CD14-positive monocyte (primary cell): ENCODE measurements around the gene FAM98C. TPM values are rescaled to one million over a fixed set of nuclear protein-coding genes. Genes with fewer than 3 reads are reported as not detected.

Experiments
- DNase-seq, 3 donors: peaks; one replicate each; pipeline ENCODE4 v3.0.0-alpha.2; 2011 to 2022
- H2AFZ ChIP-seq: 2 replicates; pipeline ENCODE4 v1.6.0; 2012; ENCODE audit warnings: mild to moderate bottlenecking, low read depth, low read length, inconsistent platforms; ENCODE audit not compliant: insufficient read depth, poor library complexity, severe bottlenecking
- H3K27ac ChIP-seq, 2 donors: 1 replicate in 1 of 2; 2 replicates in 1 of 2; pipeline ENCODE4 v1.5.1; 2012 to 2013; ENCODE audit warnings: low read length in 2 of 2, control low read depth in 1 of 2, inconsistent platforms in 1 of 2, low read depth in 1 of 2, mild to moderate bottlenecking in 1 of 2
- H3K27me3 ChIP-seq, 2 donors: one replicate each; pipeline versions ENCODE4 v1.6.0 to v1.6.1; 2011 to 2013; ENCODE audit warnings: low read length in 2 of 2; ENCODE audit not compliant: control insufficient read depth in 2 of 2, insufficient read depth in 2 of 2
- H3K36me3 ChIP-seq, 2 donors: replicated peaks in 1 of 2; 1 replicate in 1 of 2; 2 replicates in 1 of 2; pipeline versions ENCODE4 v1.5.1 to v1.6.1; 2012 to 2013; ENCODE audit warnings: low read length in 2 of 2, control low read depth in 1 of 2, inconsistent platforms in 1 of 2, mild to moderate bottlenecking in 1 of 2; ENCODE audit not compliant: insufficient read depth in 2 of 2, control insufficient read depth in 1 of 2
- H3K4me1 ChIP-seq, 2 donors: 1 replicate in 1 of 2; 2 replicates in 1 of 2; pipeline versions ENCODE4 v1.5.1 to v1.6.1; 2012 to 2013; ENCODE audit warnings: low read length in 2 of 2, control low read depth in 1 of 2, inconsistent platforms in 1 of 2, mild to moderate bottlenecking in 1 of 2, moderate library complexity in 1 of 2; ENCODE audit not compliant: insufficient read depth in 2 of 2, control insufficient read depth in 1 of 2
- H3K4me2 ChIP-seq: replicated peaks from 2 replicates; pipeline ENCODE3; 2012; ENCODE audit warnings: low read length, moderate library complexity, mild to moderate bottlenecking; ENCODE audit not compliant: poor library complexity, severe bottlenecking; ENCODE audit errors: extremely low read depth
- H3K4me3 ChIP-seq, 3 experiments: fragments of 200-600 bp in 1 of 3; sonication (generic) in 1 of 3; replicated peaks in 1 of 3; 1 replicate in 2 of 3; 2 replicates in 1 of 3; pipeline ENCODE4 v1.5.1; 2011 to 2013; ENCODE audit warnings: low read length in 3 of 3, mild to moderate bottlenecking in 3 of 3, control low read depth in 2 of 3, low read depth in 2 of 3, inconsistent platforms in 1 of 3, moderate library complexity in 1 of 3
- H3K79me2 ChIP-seq: 2 replicates; pipeline ENCODE4 v1.6.0; 2012; ENCODE audit warnings: mild to moderate bottlenecking, control low read depth, inconsistent platforms, low read length, moderate library complexity; ENCODE audit not compliant: insufficient read depth
- H3K9ac ChIP-seq: 2 replicates; pipeline ENCODE4 v1.6.0; 2017; ENCODE audit warnings: low read length, mild to moderate bottlenecking; ENCODE audit not compliant: insufficient read depth, poor library complexity, severe bottlenecking
- H3K9me3 ChIP-seq, 2 donors: replicated peaks in 1 of 2; 1 replicate in 1 of 2; 2 replicates in 1 of 2; pipeline versions ENCODE4 v1.5.1 to v1.6.1; 2012 to 2013; ENCODE audit warnings: low read length in 2 of 2, control low read depth in 1 of 2; ENCODE audit not compliant: control insufficient read depth in 1 of 2, insufficient read depth in 1 of 2
- H4K20me1 ChIP-seq: 2 replicates; pipeline ENCODE4 v1.6.0; 2012; ENCODE audit warnings: mild to moderate bottlenecking, low read length, control low read depth, moderate library complexity; ENCODE audit not compliant: insufficient read depth
- H3K27ac Mint-ChIP-seq, 7 donors: one replicate each; pipeline ENCODE4 v1.8.0; 2020; ENCODE audit warnings: mild to moderate bottlenecking in 7 of 7, mixed read lengths in 7 of 7, moderate library complexity in 6 of 7, inconsistent platforms in 2 of 7
- H3K27me3 Mint-ChIP-seq, 3 donors: one replicate each; pipeline ENCODE4 v1.8.0; 2021 to 2022; ENCODE audit warnings: low read depth in 3 of 3, mild to moderate bottlenecking in 3 of 3, mixed read lengths in 3 of 3, moderate library complexity in 3 of 3, inconsistent platforms in 1 of 3
- H3K36me3 Mint-ChIP-seq, 2 donors: one replicate each; pipeline ENCODE4 v1.8.0; 2020; ENCODE audit warnings: mixed read lengths in 2 of 2, inconsistent platforms in 1 of 2, mild to moderate bottlenecking in 1 of 2
- H3K4me1 Mint-ChIP-seq: one replicate; pipeline ENCODE4 v1.8.0; 2020; ENCODE audit warnings: mild to moderate bottlenecking, mixed read lengths
- H3K4me3 Mint-ChIP-seq, 2 donors: one replicate each; pipeline ENCODE4 v1.8.0; 2020; ENCODE audit warnings: mild to moderate bottlenecking in 2 of 2, mixed read lengths in 2 of 2, moderate library complexity in 1 of 2
- H3K9me3 Mint-ChIP-seq, 7 donors: one replicate each; pipeline ENCODE4 v1.8.0; 2020 to 2022; ENCODE audit warnings: mixed read lengths in 7 of 7, mild to moderate bottlenecking in 6 of 7, moderate library complexity in 6 of 7, inconsistent platforms in 2 of 7
- WGBS: methylation state at CpG from one replicate; pipeline ENCODE4 v1.1.5; 2013; ENCODE audit warnings: missing lambda C conversion rate; ENCODE audit not compliant: insufficient coverage; 5-methylcytosine and 5-hydroxymethylcytosine counted together
- intact Hi-C, 2 donors: fragments of 100-400 bp; cut with micrococcal nuclease; formaldehyde crosslinking; loops; one replicate each; pipeline versions ENCODE4 v1.15.0 to v1.15.1; 2023
- polyA plus RNA-seq, 3 donors: library from polyadenylated mRNA; depleted of rRNA in 1 of 3; unstranded in 2 of 3; stranded (reverse) in 1 of 3; fragments of 300-500 nt in 2 of 3; fragments of >200 nt in 1 of 3; fragmentation: Illumina TruSeq in 2 of 3; gene quantifications; 1 replicate in 2 of 3; 2 replicates in 1 of 3; pipeline ENCODE4 v1.2.3, GENCODE V29; 2012 to 2021
- TF ChIP-seq, protein P1 (sequence below): fragments of 200-600 bp; IDR thresholded peaks from one replicate; pipeline ENCODE4 v1.8.0; 2022; ENCODE audit warnings: antibody characterized with exemption, mild to moderate bottlenecking

The FAM98C gene
- polyA plus RNA-seq, 3 donors = 8.5 to 41.0 (median 12.6) TPM

DNA sequence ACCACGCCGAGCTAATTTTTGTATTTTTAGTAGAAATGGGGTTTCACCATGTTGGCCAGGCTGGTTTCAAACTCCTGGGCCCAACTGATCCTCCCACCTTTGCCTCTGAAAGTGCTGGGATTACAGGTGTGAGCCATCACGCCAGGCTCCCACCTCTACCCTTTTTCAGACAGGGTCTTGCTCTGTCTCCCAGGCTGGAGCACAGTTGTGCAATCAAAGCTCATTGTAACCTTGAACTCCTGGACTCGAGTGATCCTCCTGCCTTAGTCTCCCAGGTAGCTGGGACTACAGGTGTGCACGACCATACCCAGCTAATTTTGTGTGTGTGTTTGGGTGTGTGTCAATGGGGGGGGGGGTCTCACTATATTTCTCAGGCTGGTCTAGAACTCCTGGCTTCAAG, 21.4 kb downstream of the FAM98C start:
- H3K27ac Mint-ChIP-seq = peak overlapping the region in 1 of 7 donors; percentile 36
- H3K9me3 Mint-ChIP-seq = no peaks in the 10 kb centered on the region
- H3K27me3 ChIP-seq = no peaks in the 10 kb centered on the region
- peak overlapping the region; percentile 92 for H3K9ac ChIP-seq
- H3K36me3 Mint-ChIP-seq = peaks cover 28 to 42% of the 10 kb centered on the region in 2 donors
- H3K79me2 ChIP-seq = peaks cover 43% of the 10 kb centered on the region
- H3K4me2 ChIP-seq = peak overlapping the region; percentile 100
- H3K27me3 Mint-ChIP-seq = peaks cover 0 to under 1% (median 0%) of the 10 kb centered on the region in 3 donors
- WGBS = 100% methylated on average over 1 of the region's 5 CpGs
- H3K4me3 ChIP-seq = peak overlapping the region in 2 of 3 experiments; percentile 90 to 100
- no peaks in the 10 kb centered on the region for H3K9me3 ChIP-seq
- H3K36me3 ChIP-seq = peaks cover 29 to 33% of the 10 kb centered on the region in 2 donors
- TF ChIP-seq, protein P1, sequence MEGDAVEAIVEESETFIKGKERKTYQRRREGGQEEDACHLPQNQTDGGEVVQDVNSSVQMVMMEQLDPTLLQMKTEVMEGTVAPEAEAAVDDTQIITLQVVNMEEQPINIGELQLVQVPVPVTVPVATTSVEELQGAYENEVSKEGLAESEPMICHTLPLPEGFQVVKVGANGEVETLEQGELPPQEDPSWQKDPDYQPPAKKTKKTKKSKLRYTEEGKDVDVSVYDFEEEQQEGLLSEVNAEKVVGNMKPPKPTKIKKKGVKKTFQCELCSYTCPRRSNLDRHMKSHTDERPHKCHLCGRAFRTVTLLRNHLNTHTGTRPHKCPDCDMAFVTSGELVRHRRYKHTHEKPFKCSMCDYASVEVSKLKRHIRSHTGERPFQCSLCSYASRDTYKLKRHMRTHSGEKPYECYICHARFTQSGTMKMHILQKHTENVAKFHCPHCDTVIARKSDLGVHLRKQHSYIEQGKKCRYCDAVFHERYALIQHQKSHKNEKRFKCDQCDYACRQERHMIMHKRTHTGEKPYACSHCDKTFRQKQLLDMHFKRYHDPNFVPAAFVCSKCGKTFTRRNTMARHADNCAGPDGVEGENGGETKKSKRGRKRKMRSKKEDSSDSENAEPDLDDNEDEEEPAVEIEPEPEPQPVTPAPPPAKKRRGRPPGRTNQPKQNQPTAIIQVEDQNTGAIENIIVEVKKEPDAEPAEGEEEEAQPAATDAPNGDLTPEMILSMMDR = no peak
- H3K4me1 Mint-ChIP-seq = peaks cover 31% of the 10 kb centered on the region
- no peak for DNase-seq
- H3K4me1 ChIP-seq = peaks cover 33 to 39% of the 10 kb centered on the region in 2 donors
- H2AFZ ChIP-seq = no peak overlapping the region
- intact Hi-C loops = no loop called here
- H3K27ac ChIP-seq = no peak overlapping the region
- H3K4me3 Mint-ChIP-seq = peak overlapping the region in 1 of 2 donors; percentile 95
- peaks cover 13% of the 10 kb centered on the region for H4K20me1 ChIP-seq

DNA sequence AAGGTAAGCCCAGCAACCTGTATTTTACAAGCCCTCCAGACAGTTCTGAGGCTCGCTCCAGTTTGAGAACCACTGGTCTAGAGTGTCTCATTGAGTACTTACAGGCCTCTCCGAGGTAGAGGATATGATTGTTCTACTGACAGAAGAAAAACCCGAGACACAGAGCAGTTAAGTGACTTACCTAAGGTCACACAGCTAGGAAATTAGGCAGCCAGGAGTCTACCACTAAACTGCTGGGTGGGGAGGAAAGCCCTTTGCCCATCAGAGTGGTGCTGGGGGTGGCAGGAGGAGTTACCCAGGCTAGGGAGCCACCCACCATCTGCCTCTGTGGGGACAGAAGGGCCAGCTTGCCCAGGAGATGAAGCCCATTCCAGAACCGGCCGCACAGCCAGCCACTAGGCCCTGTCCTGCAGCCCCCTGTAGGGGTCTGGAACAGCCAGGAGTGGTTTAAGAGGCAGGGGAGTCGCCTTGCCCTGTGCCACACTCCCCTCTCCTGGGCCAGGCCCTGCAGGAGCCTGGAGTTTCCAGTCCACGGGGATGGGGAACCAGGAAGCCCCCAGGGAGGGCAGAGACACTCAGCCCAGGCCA, 22.4 kb downstream of the FAM98C start:
- H3K79me2 ChIP-seq = peaks cover 43% of the 10 kb centered on the region
- H3K9ac ChIP-seq = peak overlapping the region; percentile 92
- 80% methylated on average over 5 of the region's 7 CpGs for WGBS
- H3K4me3 ChIP-seq = peak overlapping the region; percentile 67 to 100 (median 90)
- peaks cover 33 to 39% of the 10 kb centered on the region in 2 donors for H3K4me1 ChIP-seq
- no peaks in the 10 kb centered on the region for H3K27me3 ChIP-seq
- DNase-seq = peak in 1 of 3 donors; percentile 20
- Mint-ChIP-seq H3K4me3 (peak overlapping the region; percentile 88 to 95), H3K9me3 (no peaks in the 10 kb centered on the region), H3K36me3 (peaks cover 19 to 32% of the 10 kb centered on the region in 2 donors), H3K27ac (peak overlapping the region; percentile 78 to 96 (median 90)), H3K27me3 (peaks cover 1 to 3% (median 3%) of the 10 kb centered on the region in 3 donors), H3K4me1 (peaks cover 30% of the 10 kb centered on the region)
- H3K4me2 ChIP-seq = peak overlapping the region; percentile 100
- H2AFZ ChIP-seq = peak overlapping the region; percentile 80
- peak overlapping the region; percentile 45 to 93 for H3K27ac ChIP-seq
- intact Hi-C loops = no loop called here
- H3K36me3 ChIP-seq = peaks cover 21 to 22% of the 10 kb centered on the region in 2 donors
- peaks cover 13% of the 10 kb centered on the region for H4K20me1 ChIP-seq
- no peaks in the 10 kb centered on the region for H3K9me3 ChIP-seq
- TF ChIP-seq, protein P1 = no peak
